ENCODE data around the gene LRCOL1. TPM values are rescaled to one million over a fixed set of nuclear protein-coding genes. Genes with fewer than 3 reads are reported as not detected.

LRCOL1 gene
- total RNA-seq, 1 donor = not detected

- DNase-seq (ENCODE audit: low read depth) = no peak
- no peak for TF ChIP-seq CTCF (IDR thresholded peaks at IDR 0.05; ENCODE audit: insufficient read depth, low read length)
- H3K4me3 ChIP-seq (ENCODE audit: low read depth, low read length) = no peak overlapping the region
Observed at GRCh38 chr12:132651444-132652100, 41.2 kb upstream of the LRCOL1 start.

- H3K4me3 ChIP-seq (ENCODE audit: low read depth, low read length) = no peak overlapping the region
- no peak for DNase-seq (ENCODE audit: low read depth)
- TF ChIP-seq CTCF (IDR thresholded peaks at IDR 0.05; ENCODE audit: insufficient read depth, low read length) = no peak
Observed at GRCh38 chr12:132649226-132649945, 39.0 kb upstream of the LRCOL1 start.

GRCh38 chr12:132648616-132649225 lies 38.3 kb upstream of the LRCOL1 start:
- TF ChIP-seq CTCF (IDR thresholded peaks at IDR 0.05; ENCODE audit: insufficient read depth, low read length) = no peak
- no peak overlapping the region for H3K4me3 ChIP-seq (ENCODE audit: low read depth, low read length)
- no peak for DNase-seq (ENCODE audit: low read depth)

GRCh38 chr12:132647858-132648257 lies 37.5 kb upstream of the LRCOL1 start:
- TF ChIP-seq CTCF (IDR thresholded peaks at IDR 0.05; ENCODE audit: insufficient read depth, low read length) = no peak
- no peak for DNase-seq (ENCODE audit: low read depth)
- no peak overlapping the region for H3K4me3 ChIP-seq (ENCODE audit: low read depth, low read length)

- no peak overlapping the region for H3K4me3 ChIP-seq (ENCODE audit: low read depth, low read length)
- TF ChIP-seq CTCF (IDR thresholded peaks at IDR 0.05; ENCODE audit: insufficient read depth, low read length) = no peak
- no peak for DNase-seq (ENCODE audit: low read depth)
Observed at GRCh38 chr12:132646850-132647249, 36.5 kb upstream of the LRCOL1 start.

- H3K4me3 ChIP-seq (ENCODE audit: low read depth, low read length) = no peak overlapping the region
- DNase-seq (ENCODE audit: low read depth) = no peak
- TF ChIP-seq CTCF (IDR thresholded peaks at IDR 0.05; ENCODE audit: insufficient read depth, low read length) = no peak
Observed at GRCh38 chr12:132642846-132643835, 32.8 kb upstream of the LRCOL1 start.

All from fibroblast of the aortic adventitia (primary cell).